Kidney tubule cell (primary cell): Measurements from ENCODE around the gene SMPX.
A peak's percentile ranks its signal among the peaks of the same experiment; 100 is the strongest.

Experiments used
- DNase-seq: peaks from one replicate; pipeline ENCODE4 v3.0.0-alpha.2; 2018; ENCODE audit warnings: low spot score

Gene SMPX

DNA sequence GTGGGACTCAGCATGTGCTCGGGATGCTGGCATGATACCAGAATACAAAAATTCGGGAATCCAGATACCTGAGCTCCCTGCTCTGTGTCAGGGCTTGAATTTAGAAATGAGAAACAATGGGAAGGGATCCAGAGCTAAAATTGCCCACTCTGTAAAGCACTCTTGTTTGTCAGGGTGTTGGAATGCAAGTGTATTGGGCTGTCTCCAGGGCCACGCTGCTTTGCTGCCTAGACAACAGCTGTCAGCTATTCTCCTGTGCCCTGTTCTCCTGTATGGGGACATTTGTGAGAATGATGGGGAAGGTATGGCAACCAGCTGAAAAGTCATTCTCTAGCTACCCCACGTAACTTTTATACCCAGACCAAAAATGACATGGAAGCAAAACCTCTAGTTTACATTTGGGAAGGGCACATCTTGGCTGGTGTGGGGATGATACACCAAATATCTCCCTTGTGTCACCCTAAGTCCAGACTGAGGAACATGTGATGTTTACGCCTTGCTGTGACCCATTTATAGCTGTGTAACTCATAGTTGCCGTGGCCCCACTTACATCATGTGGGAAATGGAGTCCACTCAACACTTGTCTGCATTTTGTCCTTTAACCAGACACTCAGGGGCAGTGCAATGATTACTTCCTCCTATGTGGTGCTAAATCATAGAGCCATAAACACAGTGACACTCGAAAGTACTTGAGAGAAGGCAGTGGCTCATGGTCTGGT, 46.6 kb downstream of the SMPX start:
- DNase-seq, result no peak

DNA sequence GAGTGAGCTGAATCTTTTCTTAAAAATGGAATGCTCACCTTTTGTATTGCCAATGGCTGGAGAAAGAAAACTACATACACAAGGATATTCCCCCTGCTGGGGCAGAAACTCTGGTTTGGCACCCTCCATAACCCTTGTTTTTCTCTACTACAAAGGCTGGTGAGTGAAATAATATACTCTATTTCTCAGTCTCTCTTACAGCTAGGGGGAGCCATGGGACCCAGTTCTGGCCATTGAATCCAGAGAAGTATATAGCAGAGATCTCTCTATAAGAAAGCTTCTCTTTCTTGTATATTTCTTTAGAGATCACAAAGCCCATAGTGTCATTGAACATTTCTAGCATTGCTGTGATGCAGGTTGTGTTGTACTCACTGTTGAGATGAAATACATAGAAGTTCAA, 49.8 kb downstream of the SMPX start:
- no peak for DNase-seq

DNA sequence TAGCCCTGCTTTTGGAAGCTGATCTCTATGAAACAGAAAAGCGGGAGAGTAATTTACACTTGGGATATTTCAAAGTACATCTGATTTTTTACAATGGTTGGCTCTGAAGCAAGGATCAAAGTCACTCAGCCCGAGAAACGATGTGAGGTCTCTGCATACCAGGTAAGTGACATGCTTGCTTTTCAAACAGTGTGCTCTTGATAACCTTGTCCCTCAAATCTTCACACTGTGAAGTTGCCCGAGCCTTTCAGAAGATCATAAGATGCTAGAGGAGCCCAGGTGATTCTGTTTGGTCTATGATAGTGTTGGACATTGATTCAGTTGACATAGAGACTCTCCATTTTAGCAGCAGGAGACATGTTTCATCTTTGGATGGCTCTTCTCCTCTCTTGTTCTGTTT, 52.7 kb downstream of the SMPX start:
- DNase-seq, result no peak

DNA sequence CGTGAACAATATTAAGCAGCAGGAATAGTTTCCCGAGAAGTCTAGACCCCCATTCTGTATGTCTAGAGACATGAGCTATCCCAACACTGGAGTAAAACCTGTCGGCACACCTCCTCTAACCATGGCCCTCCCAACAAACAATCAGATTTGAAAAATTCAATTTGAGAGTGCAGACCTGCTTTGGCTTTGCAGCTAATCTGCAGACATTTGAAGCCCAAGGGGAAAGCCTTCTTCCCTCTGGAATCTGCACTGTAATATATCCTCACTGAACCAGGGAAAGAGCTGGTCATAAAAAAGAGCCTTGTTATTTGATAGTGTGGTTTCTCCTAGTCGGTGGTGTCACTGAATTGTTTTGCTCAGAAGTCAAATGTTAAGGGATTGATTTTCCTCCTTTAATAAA, 55.2 kb downstream of the SMPX start:
- no peak for DNase-seq

DNA sequence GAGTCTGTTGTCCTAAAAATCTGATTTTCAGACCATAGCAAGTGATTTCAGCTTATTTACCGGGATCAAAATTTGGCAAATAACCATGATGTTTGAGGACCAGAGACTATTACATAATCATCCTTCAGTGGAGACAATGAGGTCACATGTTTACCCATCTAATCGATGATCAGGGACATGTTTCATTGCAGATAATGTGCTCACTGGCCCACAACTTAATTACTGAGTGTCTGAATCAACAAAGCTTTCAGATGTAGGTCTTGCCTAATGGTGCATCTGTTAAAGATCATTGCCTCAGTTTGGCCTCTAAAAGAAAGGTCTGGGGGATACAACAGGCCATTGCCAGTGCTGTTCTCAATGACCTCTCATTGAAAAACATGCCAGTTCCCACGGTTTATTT, 56.9 kb downstream of the SMPX start:
- no peak for DNase-seq

DNA sequence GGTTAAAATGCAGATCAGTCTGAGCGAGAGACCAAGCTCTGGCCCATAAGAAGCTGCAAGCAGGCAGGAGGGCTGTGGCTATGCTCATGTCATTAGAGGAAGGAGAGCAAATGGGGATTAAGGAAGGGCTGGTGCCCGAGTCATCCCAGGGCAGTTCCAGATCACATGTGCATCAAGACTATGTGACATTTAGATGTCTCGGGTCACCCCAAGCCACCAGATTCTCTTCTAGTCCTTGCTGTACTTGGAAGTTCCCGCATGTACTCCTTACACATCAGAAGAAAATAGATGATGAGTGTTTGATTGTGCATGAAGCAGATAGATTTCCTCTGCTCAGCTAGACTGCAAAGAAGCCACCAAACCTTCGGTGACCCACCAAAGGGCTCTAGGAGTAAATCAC, 57.6 kb downstream of the SMPX start:
- no peak for DNase-seq

DNA sequence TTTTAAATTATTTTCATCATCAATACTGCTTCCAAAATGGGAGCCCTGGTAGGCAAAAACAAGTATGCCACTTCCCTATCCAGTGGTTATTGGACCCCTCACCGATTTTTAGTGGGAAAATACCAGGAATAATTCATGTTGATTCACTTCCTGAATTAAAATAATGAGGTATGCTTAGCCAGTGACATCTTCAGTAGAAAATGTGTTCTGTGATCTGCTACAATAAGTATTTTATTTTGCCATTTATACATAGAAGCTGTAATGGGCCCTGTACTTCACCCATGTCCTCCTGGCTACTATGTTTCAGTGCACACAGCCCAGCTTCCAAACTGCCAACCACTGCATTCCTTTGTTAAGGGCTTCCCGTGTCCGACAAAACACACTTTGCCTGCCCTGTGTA, 58.8 kb downstream of the SMPX start:
- DNase-seq, result peak; percentile 15

DNA sequence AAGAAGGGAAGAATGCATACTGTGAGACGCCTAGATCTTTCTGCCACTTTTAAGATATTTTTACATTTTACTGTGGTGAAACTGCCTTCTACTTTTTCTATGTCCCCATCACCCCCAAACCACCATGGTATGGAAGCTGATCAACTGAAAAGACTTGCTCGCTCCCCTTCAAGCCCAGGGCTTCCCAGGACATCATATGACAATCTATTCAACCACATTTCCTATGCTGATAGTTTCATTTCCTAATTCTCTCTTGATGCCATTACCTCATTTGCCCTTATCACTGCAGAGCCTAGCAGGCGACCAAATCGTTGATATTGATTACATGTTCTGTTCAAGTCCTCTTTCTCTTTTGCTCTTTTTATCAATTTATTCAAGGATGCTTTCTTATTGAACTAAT, 59.6 kb downstream of the SMPX start:
- DNase-seq, result no peak

DNA sequence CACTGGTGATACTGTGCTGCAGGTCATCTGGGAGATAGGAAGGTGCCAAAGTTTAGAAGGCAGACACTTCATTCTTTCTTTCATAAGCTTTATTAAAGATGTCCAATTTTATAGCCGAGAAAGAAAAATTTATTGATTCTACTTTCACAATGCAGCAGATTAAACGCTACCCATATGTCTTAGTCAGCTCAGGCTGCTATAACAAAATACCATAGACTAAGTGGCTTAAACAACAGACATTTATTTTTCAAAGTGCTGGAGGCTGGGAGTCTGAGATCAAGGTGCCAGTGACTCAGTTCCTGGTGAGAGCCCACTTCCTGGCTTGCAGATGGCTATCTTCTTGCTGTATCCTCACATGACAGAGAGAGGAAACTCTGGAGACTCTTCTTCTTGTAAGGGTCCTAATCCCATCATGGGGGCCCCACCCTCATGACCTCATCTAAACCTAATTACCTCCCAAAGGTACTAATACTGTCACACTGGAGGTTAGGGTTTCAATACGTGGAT, 66.4 kb downstream of the SMPX start:
- DNase-seq, result peak; percentile 40

DNA sequence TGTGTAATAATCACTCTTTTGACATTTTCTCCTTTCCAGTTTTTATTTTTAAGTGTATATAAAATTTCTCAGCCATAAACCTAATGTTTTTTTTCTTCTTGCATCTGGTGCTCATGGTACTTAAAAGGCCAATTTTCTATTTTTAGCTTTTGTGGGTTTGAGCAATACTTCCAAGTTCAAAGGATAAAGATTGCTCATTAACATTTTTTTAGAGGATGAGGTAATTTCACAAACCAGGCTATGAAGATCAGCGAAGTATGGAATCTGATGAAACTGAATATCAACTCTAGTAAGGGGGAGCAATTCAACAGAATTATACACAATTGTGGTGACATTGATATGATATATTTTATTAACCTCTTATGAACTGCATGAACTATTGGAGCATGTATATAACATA, 74.0 kb downstream of the SMPX start:
- DNase-seq, result no peak

DNA sequence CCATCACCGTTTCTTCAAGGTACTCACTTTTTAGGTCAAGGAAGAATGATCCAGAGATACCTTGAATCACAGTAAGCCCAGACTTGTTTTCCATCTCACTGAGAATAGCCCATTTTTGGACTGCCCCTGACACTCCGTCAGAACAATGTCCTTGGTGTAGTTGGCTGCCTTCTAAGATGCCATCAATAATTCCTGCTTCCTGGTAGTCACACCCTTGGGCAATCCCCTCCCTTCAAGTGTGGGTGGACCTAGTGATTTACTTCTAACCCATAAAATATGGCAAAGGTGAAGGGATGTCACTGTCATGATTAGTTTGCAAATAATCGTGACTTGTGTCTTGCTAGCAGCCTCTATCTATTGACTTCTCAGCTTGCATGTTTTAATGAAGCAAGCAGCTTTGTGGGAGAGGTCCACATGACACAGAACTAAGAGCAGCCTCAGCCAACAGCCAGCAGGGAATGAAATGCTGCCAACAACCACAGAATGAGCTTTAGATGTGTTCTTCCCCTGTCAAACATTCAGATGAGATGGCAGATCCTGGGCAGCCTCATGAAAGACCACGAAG, 79.8 kb downstream of the SMPX start:
- peak; percentile 23 for DNase-seq

DNA sequence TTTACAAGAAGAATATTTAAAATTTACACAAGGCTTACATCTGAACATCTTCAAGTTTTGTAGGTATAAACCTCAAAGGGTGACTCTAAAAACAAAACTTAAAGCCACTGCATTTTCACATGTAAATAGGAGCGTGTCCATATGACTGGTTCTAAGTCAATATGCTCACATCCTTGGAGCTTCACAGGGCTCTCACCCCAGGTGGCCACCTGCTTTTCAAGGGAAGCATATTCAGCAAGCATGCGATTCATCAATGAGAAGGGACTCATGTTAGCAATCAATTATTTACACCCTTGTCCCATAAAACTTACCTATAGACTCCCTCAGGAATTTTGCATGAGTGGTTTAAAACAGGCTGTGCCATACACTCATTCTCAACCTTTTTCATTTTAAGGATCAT, 82.0 kb downstream of the SMPX start:
- DNase-seq, result no peak

DNA sequence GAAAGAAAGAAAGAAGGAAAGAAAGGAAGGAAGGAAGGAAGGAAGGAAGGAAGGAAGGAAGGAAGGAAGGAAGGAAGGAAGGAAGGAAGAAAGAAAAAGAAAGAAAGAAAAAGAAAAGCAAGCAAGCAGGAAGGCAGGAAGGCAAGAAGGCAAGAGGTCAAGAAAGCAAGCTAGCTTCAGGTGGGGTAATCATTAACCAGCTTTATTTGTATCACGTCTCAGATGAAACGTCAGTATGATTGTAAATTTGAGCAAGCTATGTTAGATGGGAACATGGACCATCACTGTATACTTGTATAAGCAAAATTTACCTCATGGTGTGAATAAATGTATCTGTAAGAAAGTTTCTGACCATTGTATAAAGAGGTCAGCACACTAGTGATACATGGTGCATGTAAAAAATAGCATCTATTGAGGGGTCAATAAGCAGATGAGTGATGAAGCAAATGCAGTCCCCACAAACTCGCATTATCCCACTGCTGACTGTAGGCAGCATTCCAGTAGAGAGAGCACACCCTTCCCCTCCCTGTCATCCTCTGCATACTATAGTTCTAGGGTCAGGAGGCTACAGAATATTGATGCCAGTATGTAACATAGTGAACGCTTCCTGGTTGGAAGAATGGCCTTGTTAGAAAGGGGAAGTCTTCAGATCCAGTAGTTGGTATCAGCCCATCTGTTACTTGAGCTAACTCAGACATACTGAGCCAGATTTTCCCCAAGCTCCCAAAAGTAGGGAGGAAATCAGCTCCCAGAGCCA, 83.3 kb downstream of the SMPX start:
- DNase-seq, result no peak

DNA sequence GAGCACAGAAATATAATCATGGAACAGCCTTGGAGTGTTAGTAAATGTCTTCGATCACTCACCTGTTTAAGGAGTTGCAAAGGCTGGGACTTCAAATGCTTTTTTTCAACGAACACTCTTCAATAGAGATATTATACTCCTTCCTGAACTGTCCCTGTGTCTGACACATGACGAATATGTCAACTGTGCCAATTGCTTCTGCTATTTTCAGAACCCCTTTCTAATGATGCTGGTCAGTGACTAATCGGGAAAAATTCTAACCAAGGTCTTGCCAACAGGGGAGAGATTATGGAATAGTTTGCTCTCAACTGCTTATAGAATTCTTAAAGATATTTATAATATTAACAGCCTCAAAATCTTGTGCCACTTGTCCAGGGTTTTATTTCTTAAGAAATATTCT, 91.2 kb downstream of the SMPX start:
- DNase-seq, result peak; percentile 11

DNA sequence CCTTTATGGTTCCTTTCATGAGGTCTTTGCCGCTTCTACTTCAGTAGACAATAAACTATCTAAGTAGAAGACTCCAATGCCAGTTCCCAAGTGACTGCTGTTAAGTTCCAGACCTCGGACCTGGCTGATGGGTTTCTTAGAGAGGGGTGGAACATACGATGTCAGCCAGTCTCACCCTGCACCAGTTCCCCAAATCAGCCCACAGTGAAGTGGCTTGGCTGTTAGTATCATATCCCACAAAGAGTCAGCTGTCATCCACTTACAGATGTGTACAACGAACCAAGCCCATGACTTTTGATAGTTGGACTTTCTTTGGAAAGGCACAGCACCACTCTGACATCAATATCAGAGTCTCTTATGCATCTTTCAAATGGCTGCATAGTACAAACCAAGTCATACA, 91.7 kb downstream of the SMPX start:
- DNase-seq, result no peak

DNA sequence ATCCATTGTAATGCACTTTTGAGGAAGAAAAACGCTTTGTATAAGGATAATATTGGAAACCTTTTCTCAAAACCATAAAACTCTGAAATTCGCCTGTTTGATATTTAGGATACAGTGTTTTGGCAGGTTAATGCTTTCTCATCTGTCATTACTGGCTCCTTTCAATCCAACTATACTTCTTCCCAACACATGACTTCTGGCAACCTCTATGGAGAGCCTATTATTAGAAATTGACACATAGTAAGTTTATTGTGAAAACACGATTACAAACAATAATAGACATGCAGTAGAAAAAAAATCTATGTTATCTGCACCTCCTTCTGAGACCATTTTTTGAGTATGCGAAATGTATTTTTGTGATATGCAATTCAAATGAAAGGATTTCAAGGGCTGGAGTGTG, 95.2 kb downstream of the SMPX start:
- no peak for DNase-seq

DNA sequence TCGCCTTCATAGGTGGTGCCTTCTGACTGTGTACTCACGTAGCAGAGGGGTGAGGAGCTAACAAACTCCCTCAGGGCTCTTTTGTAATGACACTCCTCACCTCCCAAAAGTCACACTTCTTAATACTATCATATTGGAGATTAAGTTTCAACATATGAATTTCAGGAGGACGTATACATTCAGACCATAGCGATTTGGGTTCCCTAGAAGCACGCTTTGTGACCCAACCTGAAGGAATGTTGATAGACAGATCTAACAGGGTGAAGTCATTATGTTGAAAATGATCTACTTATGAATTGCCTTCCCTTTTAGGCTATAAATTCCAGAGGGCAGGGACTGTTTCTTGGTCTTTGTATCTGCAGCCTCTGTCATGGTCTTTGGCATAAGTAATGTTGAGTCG, 96.6 kb downstream of the SMPX start:
- DNase-seq, result peak; percentile 28

DNA sequence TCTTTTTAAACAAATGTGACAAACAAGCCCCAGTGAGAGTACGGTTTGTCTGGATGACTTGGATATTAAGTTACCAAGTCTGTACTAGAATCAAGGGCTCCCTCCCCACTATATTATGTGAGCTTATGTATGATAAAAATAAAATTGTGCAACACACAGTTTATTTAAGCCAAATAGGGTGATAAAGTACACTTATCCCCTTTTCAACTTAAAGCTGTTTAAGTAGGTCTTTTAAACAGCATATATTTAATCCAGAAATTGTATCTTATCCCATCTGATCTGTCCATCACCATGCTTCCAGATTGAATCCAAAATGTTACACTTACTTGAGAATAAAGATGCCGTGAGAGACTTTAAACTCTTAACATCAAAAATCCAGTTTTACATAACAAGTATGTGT, 97.8 kb downstream of the SMPX start:
- no peak for DNase-seq

DNA sequence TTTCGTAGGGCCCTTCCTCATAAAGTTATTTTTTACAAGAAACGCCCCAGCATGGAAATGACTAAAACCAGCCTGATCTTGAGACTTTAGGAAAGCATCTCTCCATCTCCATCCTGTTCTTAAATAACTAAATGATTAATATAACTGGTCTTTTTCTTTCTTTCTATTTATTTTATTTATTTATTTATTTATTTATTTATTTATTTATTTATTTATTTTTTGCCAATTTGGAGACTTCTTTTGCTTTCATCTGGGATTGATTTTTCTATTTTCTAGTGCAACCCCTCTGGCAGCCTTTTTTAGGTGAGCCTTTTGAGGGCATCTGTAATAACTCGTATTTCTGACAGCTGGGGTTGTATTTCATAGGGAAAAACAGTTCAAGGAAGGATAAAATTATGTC, 98.6 kb downstream of the SMPX start:
- no peak for DNase-seq

DNA sequence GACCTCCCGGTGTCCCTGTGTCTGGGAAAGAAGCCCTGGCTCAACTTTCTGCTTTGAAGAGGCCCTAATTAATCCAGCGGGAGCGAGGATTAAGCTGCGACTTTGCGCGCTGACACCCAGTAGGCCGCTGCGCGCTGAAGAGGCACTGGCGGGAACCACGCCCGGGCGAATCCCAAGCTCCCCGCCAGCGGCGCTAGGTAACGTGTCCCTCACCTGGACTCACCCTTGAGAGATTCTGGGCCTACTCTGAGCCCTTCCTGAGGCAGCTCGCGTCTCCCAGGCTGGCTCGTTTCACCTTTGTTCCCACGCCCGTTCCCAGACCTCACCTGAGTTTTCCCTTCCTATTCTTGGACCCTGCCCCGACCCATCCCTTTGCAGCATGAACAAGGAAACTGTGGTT, 99.2 kb downstream of the SMPX start:
- no peak for DNase-seq

DNA sequence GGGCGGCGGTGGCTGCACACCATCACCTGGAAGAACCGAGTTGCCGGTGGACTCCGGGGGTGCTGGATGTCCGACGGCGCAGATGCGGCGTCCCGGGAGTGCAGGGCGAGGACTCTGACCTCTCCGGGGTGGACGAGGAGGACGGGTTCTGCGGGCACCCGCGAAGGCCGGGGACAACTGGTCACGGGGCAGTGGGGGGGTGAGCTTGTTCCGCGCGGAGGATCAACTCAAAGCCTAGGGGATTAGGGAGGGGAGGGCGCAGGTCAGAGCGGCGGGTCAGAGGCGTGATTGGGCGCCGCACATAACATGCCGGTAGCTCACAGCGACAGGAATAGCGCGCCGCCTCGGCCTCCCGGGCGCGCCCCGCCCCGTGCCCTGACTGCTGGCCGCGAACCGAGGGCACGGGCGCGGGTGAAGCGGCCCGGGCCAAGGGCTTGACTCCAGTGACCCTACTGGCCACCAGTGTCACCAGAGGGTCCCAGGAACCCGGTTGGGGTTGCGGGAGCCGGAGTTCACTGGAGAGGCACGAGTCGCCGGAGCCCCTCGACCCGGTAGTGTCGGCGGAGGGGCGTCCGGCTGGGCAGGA, 99.7 kb downstream of the SMPX start, which contains the start of gene KLHL34:
Gene KLHL34, minus strand, starts transcription at position 179 of the 586 bp plus-strand sequence. CDS start 542 bp downstream, outside the sequence.
- DNase-seq, result no peak

DNA sequence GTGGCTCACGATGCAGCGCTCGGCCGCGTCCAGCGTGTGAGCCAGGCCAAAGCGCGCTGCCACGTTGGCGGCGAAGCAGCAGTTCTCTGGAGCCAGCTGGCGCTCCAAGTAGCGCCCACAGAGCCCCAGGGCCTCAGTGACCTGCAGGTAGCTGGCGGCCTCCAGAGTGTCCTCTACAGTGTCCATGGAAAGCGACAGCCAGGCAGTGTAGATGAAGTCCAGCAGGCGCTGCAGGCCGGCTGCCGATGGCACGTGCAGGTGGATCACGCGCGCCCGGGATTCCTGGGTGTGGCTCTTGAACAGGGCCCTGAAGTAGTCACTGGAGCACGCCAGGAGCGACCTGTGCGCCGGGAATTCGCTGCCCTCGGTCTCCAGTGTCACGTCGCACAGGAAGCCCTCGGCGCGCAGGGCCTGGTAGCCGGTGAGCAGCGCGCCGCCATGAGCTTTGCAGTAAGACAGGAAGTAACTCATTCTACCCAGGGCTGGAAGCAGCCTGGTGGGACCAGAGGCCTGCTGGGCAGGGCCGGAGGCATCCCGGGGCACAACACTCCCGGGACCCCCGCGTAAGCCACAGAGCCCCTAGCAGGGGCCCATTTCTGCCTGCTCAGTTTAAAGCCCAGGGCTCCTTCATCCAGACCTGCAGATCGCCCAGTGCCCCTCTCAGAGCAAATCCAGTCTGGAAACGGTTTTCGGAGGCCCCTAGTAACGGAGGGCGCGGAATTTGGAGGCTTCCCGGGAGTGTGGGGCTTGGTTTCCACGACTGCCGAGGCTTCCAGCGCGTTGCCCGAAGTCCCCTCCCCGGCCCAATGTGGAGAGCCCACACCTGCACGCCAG, 100.4 kb downstream of the SMPX start:
- DNase-seq, result no peak
